ENCODE data around the gene LRRC25. TPM values are rescaled to one million over a fixed set of nuclear protein-coding genes. Genes with fewer than 3 reads are reported as not detected.

LRRC25 gene
- total and polyA plus RNA-seq, 2 donors (not counting 3 experiments of a cell fraction or from before 2014, with no cell fraction given) = not detected

GRCh38 chr19:18430417-18431144 lies 33.2 kb upstream of the LRRC25 start:
- Histone ChIP-seq H3K79me2 (ENCODE audit: control insufficient read depth, insufficient read depth, low read length) (peaks cover 16% of the 10 kb centered on the region), H3K4me1 (ENCODE audit: control insufficient read depth, extremely low read depth, insufficient read depth, low read length) (peaks cover 13% of the 10 kb centered on the region), H3K27ac (ENCODE audit: insufficient read depth, low read depth, low read length) (no peak overlapping the region), H3K4me3 (replicated peaks in 1 of 3; ENCODE audit: insufficient read depth in 1 of 3, low read depth in 1 of 3, low read length in 3 of 3) (no peak overlapping the region), H3K36me3 (ENCODE audit: control insufficient read depth in 2 of 2, extremely low read depth in 1 of 2, insufficient read depth in 2 of 2, low read length in 2 of 2) (peaks cover 0 to 2% of the 10 kb centered on the region in 2 experiments), H4K20me1 (replicated peaks; ENCODE audit: control insufficient read depth, extremely low read depth, insufficient read depth, low read length) (no peaks in the 10 kb centered on the region), H3K4me2 (ENCODE audit: insufficient read depth, low read length) (no peak overlapping the region), H3K27me3 (ENCODE audit: control insufficient read depth in 2 of 2, insufficient read depth in 2 of 2, low read length in 2 of 2) (no peaks in the 10 kb centered on the region), H3K9me1 (replicated peaks; ENCODE audit: control insufficient read depth, extremely low read depth, insufficient read depth, low read length) (no peaks in the 10 kb centered on the region), H3K9me3 (replicated peaks; ENCODE audit: control insufficient read depth, insufficient read depth, low read length) (no peaks in the 10 kb centered on the region), H2AFZ (ENCODE audit: low read depth, low read length) (no peak overlapping the region), H3K9ac (replicated peaks; ENCODE audit: extremely low read depth, insufficient read depth, low read length) (no peak overlapping the region)
- CTCF ChIA-PET = interaction anchor here (1.3 kb wide), 1 partner anchor 11 kb away, joined by 7 read pairs; the partner anchor contains the start of gene SSBP4
- dilution Hi-C loops (cut with MboI; ENCODE audit: extremely low pct_ligation_motif_present, low sequenced_read_pairs) = no loop called here
- TF ChIP-seq, protein P1, sequence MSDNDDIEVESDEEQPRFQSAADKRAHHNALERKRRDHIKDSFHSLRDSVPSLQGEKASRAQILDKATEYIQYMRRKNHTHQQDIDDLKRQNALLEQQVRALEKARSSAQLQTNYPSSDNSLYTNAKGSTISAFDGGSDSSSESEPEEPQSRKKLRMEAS (IDR thresholded peaks at IDR 0.05; ENCODE audit: insufficient read depth, insufficient read length) = no peak
- TF ChIP-seq MYC (IDR thresholded peaks at IDR 0.05; ENCODE audit: low read depth, low read length) (no peak), POLR2AphosphoS5 (IDR thresholded peaks at IDR 0.05; ENCODE audit: insufficient read depth, low read depth, low read length) (no peak), FOS (IDR thresholded peaks at IDR 0.05; ENCODE audit: borderline replicate concordance, insufficient read depth, low read length) (no peak), EZH2 (IDR thresholded peaks at IDR 0.05; ENCODE audit: borderline replicate concordance, low read depth, low read length, severe bottlenecking) (no peak), JUN (IDR thresholded peaks at IDR 0.05; ENCODE audit: borderline replicate concordance, insufficient read depth, insufficient read length, low read depth) (no peak), GATA2 (IDR thresholded peaks at IDR 0.05; ENCODE audit: insufficient read depth, insufficient read length, low read depth, low read length) (no peak), POLR2A (IDR thresholded peaks at IDR 0.05; ENCODE audit: low read depth, low read length) (no peak)
- TF ChIP-seq, protein P2, sequence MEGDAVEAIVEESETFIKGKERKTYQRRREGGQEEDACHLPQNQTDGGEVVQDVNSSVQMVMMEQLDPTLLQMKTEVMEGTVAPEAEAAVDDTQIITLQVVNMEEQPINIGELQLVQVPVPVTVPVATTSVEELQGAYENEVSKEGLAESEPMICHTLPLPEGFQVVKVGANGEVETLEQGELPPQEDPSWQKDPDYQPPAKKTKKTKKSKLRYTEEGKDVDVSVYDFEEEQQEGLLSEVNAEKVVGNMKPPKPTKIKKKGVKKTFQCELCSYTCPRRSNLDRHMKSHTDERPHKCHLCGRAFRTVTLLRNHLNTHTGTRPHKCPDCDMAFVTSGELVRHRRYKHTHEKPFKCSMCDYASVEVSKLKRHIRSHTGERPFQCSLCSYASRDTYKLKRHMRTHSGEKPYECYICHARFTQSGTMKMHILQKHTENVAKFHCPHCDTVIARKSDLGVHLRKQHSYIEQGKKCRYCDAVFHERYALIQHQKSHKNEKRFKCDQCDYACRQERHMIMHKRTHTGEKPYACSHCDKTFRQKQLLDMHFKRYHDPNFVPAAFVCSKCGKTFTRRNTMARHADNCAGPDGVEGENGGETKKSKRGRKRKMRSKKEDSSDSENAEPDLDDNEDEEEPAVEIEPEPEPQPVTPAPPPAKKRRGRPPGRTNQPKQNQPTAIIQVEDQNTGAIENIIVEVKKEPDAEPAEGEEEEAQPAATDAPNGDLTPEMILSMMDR (IDR thresholded peaks at IDR 0.05; ENCODE audit: extremely low read depth in 1 of 2, insufficient read depth in 1 of 2, low read depth in 1 of 2, low read length in 2 of 2) = no peak
- intact Hi-C loops (cut with micrococcal nuclease) = no loop called here
- DNase-seq (ENCODE audit: low read depth, low spot score) (no peak), FAIRE-seq (no peak)
- POLR2A ChIA-PET = no interaction called here
- BruUV-seq (replicated peaks) = no TSS peak

Measured in endothelial cell of umbilical vein (primary cell).